GM12878 (cell line): ENCODE data around the gene GPT2. TPM values are rescaled to one million over a fixed set of nuclear protein-coding genes. Genes with fewer than 3 reads are reported as not detected.

Source experiments
- ATAC-seq: fragments of 200-7000 bp; cut with Tn5 transposase; 3 replicates; pipeline ENCODE4 v1.9.1; 2020; ENCODE audit warnings: mild to moderate bottlenecking, moderate library complexity
- BruUV-seq: library from RNA; stranded (reverse); fragments of 400-500 nt; replicated peaks from 2 replicates; lab custom pipeline; 2021; lab: Mats Ljungman, UMichigan
- CTCF ChIA-PET: fragments of 300-600 bp; sonication (Branson Sonifier 250); formaldehyde crosslinking; extraction: SDS; loops from one replicate; lab custom pipeline; 2021; ENCODE audit warnings: inconsistent platforms; lab: Yijun Ruan, JAX
- POLR2A ChIA-PET: fragments of 350-600 bp; formaldehyde crosslinking; extraction: SDS; loops from one replicate; lab custom pipeline; 2021; ENCODE audit warnings: inconsistent platforms; lab: Charles Lee
- RAD21 ChIA-PET: fragments of 300-600 bp; sonication (Branson Sonifier 250); formaldehyde crosslinking; loops from one replicate; lab custom pipeline; 2023; ENCODE audit warnings: antibody characterized with exemption; ENCODE audit not compliant: unreplicated experiment; lab: Charles Lee
- SMC1A ChIA-PET: fragments of 300-600 bp; sonication (Branson Sonifier 250); formaldehyde crosslinking; loops from one replicate; lab custom pipeline; 2023; ENCODE audit not compliant: unreplicated experiment, uncharacterized antibody; lab: Charles Lee
- DNase-seq: peaks from one replicate; pipeline ENCODE4 v3.0.0-alpha.2; 2011; ENCODE audit warnings: low read depth, low spot score
- FAIRE-seq: peaks from 3 replicates; lab custom pipeline; 2011; peaks lifted over from hg19 to GRCh38; lab: Jason Lieb, UNC
- H2AFZ ChIP-seq: 2 replicates; pipeline ENCODE4 v1.6.0; 2011; ENCODE audit warnings: low read depth, low read length, control low read depth; ENCODE audit not compliant: control insufficient read depth
- H3K27ac ChIP-seq: 2 replicates; pipeline ENCODE4 v1.5.1; 2011; ENCODE audit warnings: control low read depth; ENCODE audit not compliant: control insufficient read depth, insufficient read depth
- H3K27me3 ChIP-seq, 2 experiments: replicated peaks in 1 of 2; 2 replicates each; pipeline versions ENCODE4 v1.6.0 to v1.6.1; 2011; ENCODE audit warnings: low read length in 1 of 2; ENCODE audit not compliant: control insufficient read depth in 2 of 2, insufficient read depth in 2 of 2
- H3K36me3 ChIP-seq, 2 experiments: 2 replicates each; pipeline ENCODE4 v1.5.1; 2011; ENCODE audit warnings: low read length in 1 of 2; ENCODE audit not compliant: control insufficient read depth in 2 of 2, insufficient read depth in 2 of 2
- H3K4me1 ChIP-seq: 2 replicates; pipeline ENCODE4 v1.6.1; 2011; ENCODE audit warnings: mild to moderate bottlenecking, low read length, moderate library complexity, mixed read lengths; ENCODE audit not compliant: control insufficient read depth, insufficient read depth
- H3K4me2 ChIP-seq: 2 replicates; pipeline ENCODE4 v1.6.0; 2011; ENCODE audit warnings: control low read depth; ENCODE audit not compliant: control insufficient read depth, insufficient read depth
- H3K4me3 ChIP-seq: fragments of 200-600 bp; sonication (generic); 2 replicates; pipeline ENCODE4 v1.5.1; 2016
- H3K79me2 ChIP-seq: 2 replicates; pipeline ENCODE4 v1.6.0; 2011; ENCODE audit warnings: low read length; ENCODE audit not compliant: control insufficient read depth, insufficient read depth
- H3K9ac ChIP-seq: 2 replicates; pipeline ENCODE4 v1.8.0; 2011; ENCODE audit warnings: low read length, control low read depth, mixed read lengths; ENCODE audit not compliant: control insufficient read depth, insufficient read depth
- H3K9me3 ChIP-seq: replicated peaks from 3 replicates; pipeline ENCODE4 v1.5.1; 2011; ENCODE audit warnings: mild to moderate bottlenecking, low read length; ENCODE audit not compliant: control insufficient read depth, insufficient read depth
- H4K20me1 ChIP-seq: 2 replicates; pipeline ENCODE4 v1.6.0; 2011; ENCODE audit not compliant: control insufficient read depth, insufficient read depth
- ATF7 ChIP-seq: fragments of 450-650 bp; IDR thresholded peaks from 2 replicates; pipeline ENCODE4 v1.6.1; 2016; ENCODE audit warnings: low read depth, mild to moderate bottlenecking
- BACH1 ChIP-seq: fragments of 450-650 bp; IDR thresholded peaks from 2 replicates; pipeline ENCODE4 v1.6.1; 2017; ENCODE audit warnings: mild to moderate bottlenecking, borderline replicate concordance
- BRCA1 ChIP-seq: IDR thresholded peaks from 2 replicates; pipeline ENCODE4 v1.6.1; 2011; ENCODE audit warnings: low read depth, low read length, improper control_type of control experiment
- CHD1 ChIP-seq: IDR thresholded peaks from 2 replicates; pipeline ENCODE4 v1.6.1; 2012; ENCODE audit warnings: low read depth, low read length, improper control_type of control experiment
- FOXM1 ChIP-seq: IDR thresholded peaks from 2 replicates; pipeline ENCODE4 v1.6.1; 2012; ENCODE audit warnings: low read depth, mild to moderate bottlenecking, inconsistent platforms, low read length, moderate library complexity
- LARP7 ChIP-seq: fragments of 450-650 bp; IDR thresholded peaks from 2 replicates; pipeline ENCODE4 v1.6.1; 2017; ENCODE audit warnings: mild to moderate bottlenecking
- MXI1 ChIP-seq: fragments of 150-350 bp; IDR thresholded peaks from 2 replicates; pipeline ENCODE4 v1.6.1; 2011; ENCODE audit warnings: low read depth, mild to moderate bottlenecking, inconsistent platforms, low read length, improper control_type of control experiment
- NRF1 ChIP-seq: conservative IDR thresholded peaks from 2 replicates; pipeline ENCODE4 v1.6.1; 2011; ENCODE audit warnings: mild to moderate bottlenecking, low read depth, low read length, improper control_type of control experiment
- PML ChIP-seq: IDR thresholded peaks from 2 replicates; pipeline ENCODE4 v1.6.1; 2012; ENCODE audit warnings: low read length, inconsistent platforms
- RAD51 ChIP-seq: fragments of 450-650 bp; IDR thresholded peaks from 2 replicates; pipeline ENCODE4 v1.6.1; 2016; ENCODE audit warnings: moderate library complexity, mild to moderate bottlenecking, inconsistent platforms
- RUNX3 ChIP-seq: IDR thresholded peaks from 2 replicates; pipeline ENCODE4 v1.6.1; 2012; ENCODE audit warnings: low read length, inconsistent platforms
- SRF ChIP-seq, 2 experiments: IDR thresholded peaks; 2 replicates each; pipeline ENCODE4 v1.6.1; 2011; ENCODE audit warnings: low read depth in 2 of 2, low read length in 2 of 2, mild to moderate bottlenecking in 1 of 2, moderate library complexity in 1 of 2
- YY1 ChIP-seq: IDR thresholded peaks from 2 replicates; pipeline ENCODE4 v1.6.1; 2011; ENCODE audit warnings: low read depth, mild to moderate bottlenecking, low read length
- ZNF687 ChIP-seq: fragments of 450-650 bp; IDR thresholded peaks from 2 replicates; pipeline ENCODE4 v1.6.1; 2017; ENCODE audit warnings: mild to moderate bottlenecking, moderate library complexity
- WGBS: methylation state at CpG from one replicate; pipeline ENCODE4 v1.1.6; 2016; ENCODE audit warnings: low lambda C conversion rate; ENCODE audit not compliant: insufficient replicate concordance, insufficient coverage; ENCODE audit errors: missing lambda C conversion rate; 5-methylcytosine and 5-hydroxymethylcytosine counted together
- in situ Hi-C: fragments of 300-500 bp; cut with MboI; formaldehyde crosslinking; loops from 9 replicates; pipeline ENCODE4 v1.14.3; 2018; ENCODE audit warnings: mixed read lengths
- intact Hi-C: fragments of 100-400 bp; cut with micrococcal nuclease; formaldehyde crosslinking; loops from one replicate; pipeline ENCODE4 v1.14.2; 2022; ENCODE audit not compliant: unreplicated experiment
- polyA plus RNA-seq, 11 experiments: library from polyadenylated mRNA; depleted of rRNA in 4 of 11; unstranded in 6 of 11; stranded (reverse) in 5 of 11; fragments of >200 nt; fragmentation: Nextera tagmentation in 4 of 11; fragmentation: Illumina TruSeq in 1 of 11; extraction: Ambion mirVana in 4 of 11; extraction: Trizol in 1 of 11; gene quantifications; 1 replicate in 1 of 11; 2 replicates in 10 of 11; pipeline versions ENCODE4 v1.2.1 to v1.2.3, GENCODE V29; 2011 to 2016; ENCODE audit warnings: inconsistent platforms in 2 of 11, missing spikeins in 2 of 11, low read depth in 1 of 11
- total RNA-seq, 4 experiments: library from RNA; depleted of rRNA in 3 of 4; stranded (reverse); fragments of >200 nt in 3 of 4; fragmentation: Illumina TruSeq in 1 of 4; extraction: Trizol in 1 of 4; gene quantifications; 2 replicates each; pipeline versions ENCODE4 v1.2.1 to v1.2.3, GENCODE V29; 2013 to 2021

Gene GPT2
- total and polyA plus RNA-seq, 10 of the 15 experiments (the other 5 are each of a cell fraction or from before 2014, with no cell fraction given) = 0.45 to 9.9 (median 4.3) TPM

DNA sequence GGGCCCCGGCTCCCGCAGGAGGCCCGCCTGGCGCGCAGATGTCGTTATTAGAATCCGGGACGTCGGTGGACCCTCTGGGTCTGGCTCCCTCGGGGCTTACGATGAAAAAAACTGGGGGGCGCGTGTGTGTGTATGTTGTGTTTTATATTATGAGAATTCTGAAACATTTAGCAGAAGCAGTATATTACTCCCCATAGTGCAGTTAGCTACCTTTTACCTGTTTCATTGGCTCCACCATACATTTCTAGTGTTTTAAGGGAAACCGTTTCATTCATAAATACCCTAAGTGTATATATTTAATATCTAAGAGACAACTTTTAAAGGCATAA is 89.8 kb downstream of the GPT2 start:
- RAD21 ChIA-PET = interaction anchor here (0.9 to 4.6 kb wide), 7 partner anchors 9 to 1124 kb away, joined by 3 to 29 read pairs (median 5); no protein-coding TSS in a partner anchor
- Histone ChIP-seq H3K27me3 (no peaks in the 10 kb centered on the region), H3K79me2 (peaks cover 58% of the 10 kb centered on the region), H3K4me2 (peak overlapping the region; percentile 94), H3K9ac (peak overlapping the region; percentile 95), H3K36me3 (peaks cover 2 to 11% of the 10 kb centered on the region in 2 experiments), H3K4me3 (peak overlapping the region; percentile 88), H3K4me1 (peaks cover 23% of the 10 kb centered on the region), H3K9me3 (no peaks in the 10 kb centered on the region), H2AFZ (peak overlapping the region; percentile 89), H4K20me1 (no peaks in the 10 kb centered on the region), H3K27ac (peak overlapping the region; percentile 98)
- intact Hi-C loops (loop anchor here (1.0 to 5.0 kb wide), 2 partner anchors 44 to 168 kb away; partner anchors contain the start of gene NETO2), in situ Hi-C loops (no loop called here)
- WGBS = under 1% methylated on average over 14 of the region's 14 CpGs
- CTCF ChIA-PET = interaction anchor here (1.2 to 3.1 kb wide), 6 partner anchors 9 to 64 kb away, joined by 3 to 17 read pairs (median 6); no protein-coding TSS in a partner anchor
- no peak for FAIRE-seq
- BruUV-seq = TSS peak; percentile 98
- DNase-seq = no peak
- TF ChIP-seq LARP7 (no peak), SRF (IDR thresholded peaks at IDR 0.05; ENCODE audit: low read depth in 2 of 2, low read length in 2 of 2) (no peak), PML (peak; percentile 3; the same call in 1 of the 2 replicates), ATF7 (peak; percentile 13; the same call in 1 of the 2 replicates), YY1 (peak; percentile 67; the same call in 1 of the 2 replicates), FOXM1 (no peak)
- POLR2A ChIA-PET = interaction anchor here (0.5 to 2.1 kb wide), 11 partner anchors 10 to 1226 kb away, joined by 3 to 9 read pairs (median 4); no protein-coding TSS in a partner anchor
- ATAC-seq = peak; percentile 1
- SMC1A ChIA-PET = interaction anchor here (0.6 to 4.2 kb wide), 10 partner anchors 9 to 491 kb away, joined by 3 to 31 read pairs (median 4); no protein-coding TSS in a partner anchor

DNA sequence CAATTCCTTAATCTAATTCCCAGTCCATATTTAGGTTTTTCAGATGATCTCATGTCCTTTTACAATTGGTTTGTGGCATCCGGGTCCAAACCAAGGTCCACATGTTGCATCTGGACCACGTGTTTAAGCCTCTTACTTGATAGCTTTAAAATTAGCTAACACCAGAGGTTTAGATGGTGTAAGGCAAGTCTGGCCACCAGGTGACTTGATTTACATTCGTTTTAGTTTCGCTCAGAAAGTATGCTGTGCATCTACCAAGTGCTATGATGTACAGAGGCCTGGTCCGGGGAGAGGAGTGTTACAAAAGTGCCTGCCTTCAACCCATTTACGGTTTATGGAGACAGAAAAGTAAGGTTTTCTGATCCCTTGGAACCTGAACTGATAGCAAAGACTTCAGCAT is 90.2 kb downstream of the GPT2 start:
- in situ Hi-C loops = no loop called here
- peak; percentile 35 for DNase-seq
- TF ChIP-seq ATF7 = peak; percentile 8; the same call in 1 of the 2 replicates
- TF ChIP-seq RAD51 = peak; percentile 91
- peak; percentile 45 for TF ChIP-seq ZNF687
- TF ChIP-seq CHD1 = no peak
- TF ChIP-seq BRCA1 = no peak
- peak; percentile 83 for TF ChIP-seq MXI1
- no peak for TF ChIP-seq NRF1
- 0 out of 2 replicates have a peak, but pooled peaks have one; percentile 11 for TF ChIP-seq RUNX3
- peak; percentile 17; the same call in 1 of the 2 replicates for TF ChIP-seq BACH1

More for the DNA sequence above, 90.2 kb downstream of the GPT2 start:
- Histone ChIP-seq H4K20me1 (no peaks in the 10 kb centered on the region), H3K79me2 (peaks cover 54% of the 10 kb centered on the region), H3K27me3 (no peaks in the 10 kb centered on the region), H2AFZ (no peak overlapping the region), H3K9me3 (no peaks in the 10 kb centered on the region), H3K4me1 (peaks cover 23% of the 10 kb centered on the region), H3K36me3 (peaks cover under 1 to 9% of the 10 kb centered on the region in 2 experiments), H3K4me3 (peak overlapping the region; percentile 88), H3K4me2 (peak overlapping the region; percentile 94), H3K27ac (peak overlapping the region; percentile 98), H3K9ac (peak overlapping the region; percentile 95)
- ChIA-PET SMC1A (interaction anchor here (0.7 to 4.2 kb wide), 12 partner anchors 9 to 491 kb away, joined by 3 to 31 read pairs (median 4); no protein-coding TSS in a partner anchor), CTCF (interaction anchor here (1.2 to 3.1 kb wide), 7 partner anchors 9 to 168 kb away, joined by 3 to 17 read pairs (median 6); no protein-coding TSS in a partner anchor), RAD21 (interaction anchor here (0.9 to 4.6 kb wide), 5 partner anchors 41 to 1123 kb away, joined by 3 to 29 read pairs (median 5); no protein-coding TSS in a partner anchor), POLR2A (interaction anchor here (0.5 to 2.1 kb wide), 9 partner anchors 8 to 1225 kb away, joined by 3 to 9 read pairs (median 4); no protein-coding TSS in a partner anchor)
- intact Hi-C loops = loop anchor here (5.0 kb wide), 1 partner anchor 168 kb away; the partner anchor contains the start of gene NETO2
- no TSS peak for BruUV-seq
- FAIRE-seq (peak; percentile 13), ATAC-seq (peak; percentile 66)
- WGBS = 7% methylated on average over 6 of the region's 6 CpGs
